ENCODE results near the gene C12orf76.
"Not testable (repeated sequence)": the region's sequence is repeated elsewhere in the genome, so short reads cannot be mapped to it uniquely, and the experiment has no call there.

- not testable (repeated sequence) for TF ChIP-seq CTCF, POLR2AphosphoS5 (IDR thresholded peaks at IDR 0.05)
Measured at GRCh38 chr12:110055375-110056352, 7.3 kb upstream of the C12orf76 start.

Measured in breast epithelium (tissue), 3 donors.